NCI-H748 (cell line): Measurements from ENCODE around the gene RMND5A.

Experiments used
- DNase-seq: peaks from one replicate; lab custom pipeline; 2025; ENCODE audit not compliant: unreplicated experiment; lab: John Stamatoyannopoulos, UW

RMND5A gene

GRCh38 chr2:86825036-86825692 lies 105.1 kb downstream of the RMND5A start:
- DNase-seq, result no peak

GRCh38 chr2:86825693-86826381 lies 105.7 kb downstream of the RMND5A start:
- DNase-seq, result no peak

GRCh38 chr2:86826951-86827350 lies 106.9 kb downstream of the RMND5A start:
- DNase-seq, result no peak
